Measurements from ENCODE around the gene KLF6.
"Not testable (repeated sequence)": the region's sequence is repeated elsewhere in the genome, so short reads cannot be mapped to it uniquely, and the experiment has no call there.

KLF6 gene

DNA sequence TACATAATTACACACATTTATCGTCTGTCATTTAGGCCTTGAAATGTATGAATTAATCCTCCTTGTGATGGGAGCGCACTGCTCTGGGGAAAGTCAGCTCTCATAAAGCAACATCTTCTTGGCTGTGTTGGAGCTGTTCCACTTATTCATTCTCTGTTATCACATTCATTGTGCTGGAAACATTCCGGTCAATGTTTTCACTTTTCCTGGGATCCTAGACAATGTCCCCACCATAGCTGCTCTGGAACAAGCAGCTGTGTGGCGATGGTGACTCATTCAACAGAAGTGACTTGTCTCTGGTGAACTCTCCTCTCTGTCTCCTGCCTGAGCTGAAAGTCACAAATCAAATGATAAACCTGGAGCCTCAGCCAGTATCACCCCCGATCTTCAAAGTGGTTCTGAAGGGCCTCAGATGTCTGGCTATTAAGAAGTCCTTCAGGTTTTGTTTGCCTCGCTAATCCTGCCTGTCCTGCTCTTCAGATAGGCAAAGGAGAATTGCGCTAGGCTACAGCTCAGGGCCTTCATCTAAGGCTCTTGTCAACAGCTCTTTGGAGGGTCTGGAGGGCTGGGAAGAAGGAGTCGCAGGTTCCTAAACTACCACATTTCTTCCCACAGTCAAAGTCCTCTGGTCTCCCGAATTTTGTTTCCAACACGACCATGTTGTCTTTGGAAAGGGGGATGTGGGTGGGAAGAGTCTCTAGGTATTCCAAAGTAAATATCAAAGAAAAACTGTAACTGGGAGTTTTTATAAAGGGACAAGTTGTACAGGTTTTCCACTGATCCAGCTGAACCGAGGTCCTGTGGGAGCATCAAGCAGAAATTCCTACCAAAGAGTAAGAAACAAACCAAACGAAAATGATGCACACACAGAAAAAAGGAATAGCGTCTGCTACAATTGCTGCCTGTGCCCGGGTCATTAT is 29.3 kb downstream of the KLF6 start:
- no peak for FAIRE-seq

DNA sequence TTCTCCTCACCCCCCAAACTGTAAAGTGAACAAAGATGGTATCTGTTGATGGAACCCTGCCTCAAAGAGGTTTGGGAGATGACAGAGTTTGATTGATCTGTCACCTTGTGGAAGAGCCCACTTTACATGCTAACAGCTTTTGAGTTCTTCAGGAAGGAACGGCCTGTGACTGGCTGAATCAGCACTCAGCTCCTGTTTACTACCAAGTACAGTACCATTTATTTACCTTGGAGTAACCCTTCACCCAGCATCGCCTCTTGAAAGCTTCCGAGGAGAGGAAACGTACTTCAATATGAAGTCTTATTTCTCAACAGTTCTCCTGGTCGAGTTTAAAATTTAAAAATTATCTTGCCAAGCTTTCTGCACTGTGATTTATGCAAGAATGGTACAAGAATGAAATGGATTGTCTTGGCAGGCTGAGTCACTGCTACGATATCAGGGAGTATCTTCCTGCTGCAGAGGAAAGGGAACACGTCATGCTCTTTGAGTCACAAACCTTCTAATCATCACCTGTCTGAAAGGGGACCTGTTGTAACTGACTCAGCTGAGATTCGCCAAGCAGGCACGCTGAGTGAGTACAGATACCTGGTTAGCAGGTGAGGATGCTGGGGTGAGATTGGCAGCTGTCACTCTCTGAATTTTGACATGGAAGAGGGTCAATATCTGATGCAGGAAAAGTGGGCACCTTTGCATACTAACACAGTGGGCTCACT is 30.1 kb downstream of the KLF6 start:
- FAIRE-seq: no peak

DNA sequence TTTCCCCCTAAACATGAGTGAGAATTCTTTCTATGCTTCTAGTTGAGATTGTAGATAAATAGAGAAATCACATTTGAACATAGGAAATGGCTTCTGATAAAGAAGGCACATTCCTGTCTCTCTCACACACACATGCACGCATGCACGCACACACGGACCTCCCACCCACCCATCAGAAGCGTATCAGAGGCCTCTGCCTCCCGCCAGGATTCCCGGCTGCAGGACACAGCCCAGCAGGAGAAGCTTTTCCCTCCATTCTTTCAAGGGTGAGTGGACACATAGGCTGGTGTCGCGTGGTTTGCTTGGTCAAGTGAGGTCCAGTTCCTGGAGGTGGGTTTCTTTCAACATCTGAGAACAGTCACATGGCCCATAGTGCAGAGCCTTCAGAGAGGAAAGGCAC is 34.2 kb downstream of the KLF6 start:
- no peak for FAIRE-seq

DNA sequence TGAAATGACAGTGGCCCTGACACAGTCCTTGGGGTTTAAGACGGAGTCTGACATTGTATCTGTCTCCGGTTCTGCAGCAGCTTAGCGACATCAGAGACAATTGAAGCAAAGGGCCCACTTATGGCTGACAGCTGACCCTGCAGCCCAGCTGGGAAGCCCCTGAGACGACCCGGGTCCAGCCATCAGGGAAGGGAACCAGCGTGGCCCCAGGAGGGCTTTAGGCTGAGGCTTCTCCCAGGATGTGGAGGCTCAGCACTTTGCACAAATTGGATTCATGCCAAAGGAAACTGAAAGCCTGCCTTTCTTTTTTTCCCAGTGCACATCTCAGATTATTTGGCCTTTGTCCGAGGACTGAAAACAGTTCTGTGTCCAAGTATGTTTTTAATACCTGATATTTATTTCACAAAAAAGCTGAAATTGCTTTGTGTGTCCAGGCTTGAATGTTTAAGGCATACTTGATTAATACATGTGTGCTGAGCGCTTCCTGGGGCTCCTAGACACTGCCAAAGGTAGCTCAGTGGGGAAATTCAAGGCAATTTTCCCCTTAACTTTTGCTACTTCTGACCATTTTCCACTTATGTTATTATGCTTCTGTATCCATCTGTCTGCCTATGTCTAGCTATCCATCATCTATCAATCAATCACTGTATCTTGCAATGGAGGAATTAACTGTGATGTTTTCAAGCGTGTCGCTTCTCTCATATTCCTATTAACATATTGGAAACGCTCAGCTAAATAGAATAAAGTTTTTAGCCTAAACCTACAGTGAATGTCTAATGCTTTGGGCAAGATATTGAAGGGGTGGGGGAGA is 34.8 kb downstream of the KLF6 start:
- FAIRE-seq: no peak

DNA sequence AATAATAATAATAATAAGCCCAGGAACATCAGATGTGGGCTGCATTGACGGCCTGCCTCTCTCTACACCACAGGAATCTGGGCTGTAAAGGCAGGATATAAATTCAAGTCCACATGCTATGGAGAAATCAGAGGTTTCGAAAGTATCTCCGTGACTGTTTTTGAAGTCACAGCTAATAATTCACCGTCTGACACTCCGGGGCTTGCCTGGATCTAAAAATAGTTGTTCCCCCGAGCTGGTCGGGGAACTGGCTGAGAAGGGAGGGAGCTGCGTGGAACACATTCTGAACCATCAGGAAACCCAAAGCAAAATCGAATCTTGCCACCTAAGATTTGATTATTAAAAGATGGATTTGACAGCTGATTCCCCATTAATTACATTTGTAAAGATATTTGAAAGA is 35.4 kb downstream of the KLF6 start:
- FAIRE-seq: no peak

DNA sequence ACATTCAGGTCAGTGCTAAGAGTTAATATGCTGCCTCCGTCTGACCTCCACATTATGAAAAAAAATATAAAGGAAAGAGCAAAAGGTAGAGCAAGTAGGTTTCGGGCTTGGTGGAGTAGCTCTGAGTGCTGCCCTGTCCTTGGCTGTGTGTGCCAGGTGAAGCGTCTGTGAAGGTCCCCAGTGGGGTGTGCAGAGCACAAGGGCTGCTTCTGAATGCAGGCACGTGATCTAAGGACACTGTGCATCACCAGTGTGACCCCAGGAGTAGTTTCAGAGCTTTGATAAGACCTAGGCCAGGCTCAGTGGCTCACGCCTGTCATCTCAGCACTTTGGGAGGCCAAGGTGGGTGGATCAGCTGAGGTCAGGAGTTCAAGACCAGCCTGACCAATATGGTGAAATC is 36.0 kb downstream of the KLF6 start:
- FAIRE-seq: no peak

- FAIRE-seq: no peak
These were observed 36.5 kb downstream of the KLF6 start for GRCh38 chr10:3748484-3748883.

DNA sequence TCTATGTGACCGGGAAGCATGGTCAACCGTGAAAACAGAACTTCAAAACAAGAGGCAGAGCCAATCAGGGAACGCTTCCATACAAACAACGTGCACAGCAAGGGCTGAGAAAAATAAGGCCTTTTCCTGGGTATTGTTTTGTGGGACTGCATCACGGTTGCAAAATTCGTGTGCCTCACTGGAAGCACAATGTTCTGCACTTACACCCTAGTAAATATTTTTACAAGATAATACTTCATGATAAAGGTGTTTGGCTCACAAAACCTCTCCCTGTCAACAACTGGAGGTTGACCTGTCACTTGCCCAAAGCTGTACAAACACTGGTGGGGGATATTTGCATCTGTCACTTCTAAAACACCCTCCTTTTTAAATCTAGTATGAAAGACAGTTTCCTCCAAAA is 37.0 kb downstream of the KLF6 start:
- FAIRE-seq: no peak

- no peak for FAIRE-seq
These were observed 37.6 kb downstream of the KLF6 start for GRCh38 chr10:3747248-3747960.

GRCh38 chr10:3746634-3747033 is 38.4 kb downstream of the KLF6 start:
- no peak for FAIRE-seq

DNA sequence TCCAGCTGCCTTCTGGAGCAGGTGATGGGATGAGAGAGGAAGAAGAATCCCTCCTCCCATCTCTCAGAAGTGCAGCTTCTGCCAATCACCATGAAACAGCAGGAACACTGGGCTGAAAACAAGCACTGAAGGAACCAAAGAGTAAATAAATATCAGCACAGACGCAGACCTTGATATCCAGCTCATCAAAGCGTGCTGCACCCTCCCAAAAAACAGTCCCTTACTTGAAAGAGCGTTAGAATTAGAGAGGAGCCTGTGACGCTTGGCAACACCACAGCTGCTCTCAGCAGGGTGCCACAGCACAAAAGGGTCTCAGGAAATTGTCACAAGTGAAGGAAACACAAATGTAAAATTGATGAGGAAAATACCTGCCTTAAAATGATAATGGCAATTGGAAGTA is 39.5 kb downstream of the KLF6 start:
- FAIRE-seq: no peak

DNA sequence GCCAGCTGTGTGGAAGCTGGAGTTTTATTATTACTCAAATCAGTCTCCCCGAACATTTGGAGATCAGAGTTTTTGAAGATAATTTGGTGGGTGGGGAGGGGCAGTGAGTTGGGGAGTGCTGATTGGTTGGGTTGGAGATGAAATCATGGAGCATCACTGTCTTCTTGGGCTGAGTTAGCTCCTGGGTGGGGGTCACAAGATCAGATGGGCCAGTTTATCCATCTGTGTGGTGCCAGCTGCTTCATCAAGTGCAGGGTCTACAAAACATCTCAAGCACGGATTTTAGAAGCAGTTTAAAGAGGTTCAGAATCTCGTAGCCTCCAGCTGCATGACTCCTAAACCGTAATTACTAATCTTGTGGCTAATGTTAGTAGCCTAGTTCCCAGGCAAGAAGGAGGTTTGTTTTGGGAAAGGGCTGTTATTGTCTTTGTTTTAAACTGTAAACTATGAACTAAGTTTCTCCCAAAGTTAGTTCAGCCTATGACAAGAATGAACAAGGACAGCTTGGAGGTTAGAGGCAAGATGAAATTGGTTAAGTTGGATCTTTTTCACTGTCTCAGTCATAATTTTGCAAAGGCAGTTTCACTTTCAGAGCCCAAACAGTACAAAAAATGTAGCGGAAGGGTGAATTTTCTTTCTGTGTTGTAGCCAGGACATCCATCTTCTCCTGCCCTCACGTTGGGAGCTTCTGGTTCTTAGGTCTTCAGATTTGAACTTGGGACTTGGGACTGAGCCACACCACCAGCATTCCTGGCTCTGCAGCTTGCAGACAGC is 43.1 kb downstream of the KLF6 start:
- FAIRE-seq: no peak

GRCh38 chr10:3740157-3740871 is 44.7 kb downstream of the KLF6 start:
- FAIRE-seq: no peak

- no peak for FAIRE-seq
These were observed 46.1 kb downstream of the KLF6 start for GRCh38 chr10:3738855-3739350.

DNA sequence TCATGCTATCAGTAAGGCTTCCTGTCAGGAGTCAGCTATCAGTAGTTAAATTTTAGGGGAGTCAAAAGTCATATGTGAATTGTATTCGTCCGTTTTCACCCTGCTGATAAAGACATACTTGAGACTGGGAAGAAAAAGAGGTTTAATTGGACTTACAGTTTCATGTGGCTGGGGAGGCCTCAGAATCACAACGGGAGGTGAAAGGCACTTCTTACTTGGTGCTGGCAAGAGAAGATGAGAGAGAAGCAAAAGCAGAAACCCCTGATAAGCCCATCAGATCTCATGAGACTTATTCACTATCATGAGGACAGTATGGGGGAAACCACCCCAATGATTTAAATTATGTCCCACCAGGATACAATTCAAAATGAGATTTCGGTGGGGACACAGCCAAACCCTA is 47.1 kb downstream of the KLF6 start:
- no peak for FAIRE-seq

DNA sequence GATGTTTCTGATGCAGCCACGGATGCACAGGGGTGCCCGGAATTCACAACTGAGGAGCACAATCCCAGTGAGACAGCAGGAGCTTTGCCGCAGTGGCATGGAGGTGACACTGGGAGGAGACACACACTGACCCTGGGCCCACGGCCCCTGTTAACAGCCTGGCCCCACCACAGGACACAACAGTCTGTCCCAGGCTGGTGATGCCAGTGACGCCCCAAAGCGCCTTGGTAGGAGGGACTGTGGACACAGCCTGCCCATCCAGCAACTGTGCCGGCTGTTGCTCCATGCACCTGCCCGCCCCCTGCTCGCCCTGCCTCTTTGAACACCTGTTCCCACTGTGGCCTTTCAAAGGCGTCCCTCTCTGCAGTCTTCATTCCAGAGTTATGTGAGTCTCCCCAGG is 49.8 kb downstream of the KLF6 start:
- FAIRE-seq: no peak

DNA sequence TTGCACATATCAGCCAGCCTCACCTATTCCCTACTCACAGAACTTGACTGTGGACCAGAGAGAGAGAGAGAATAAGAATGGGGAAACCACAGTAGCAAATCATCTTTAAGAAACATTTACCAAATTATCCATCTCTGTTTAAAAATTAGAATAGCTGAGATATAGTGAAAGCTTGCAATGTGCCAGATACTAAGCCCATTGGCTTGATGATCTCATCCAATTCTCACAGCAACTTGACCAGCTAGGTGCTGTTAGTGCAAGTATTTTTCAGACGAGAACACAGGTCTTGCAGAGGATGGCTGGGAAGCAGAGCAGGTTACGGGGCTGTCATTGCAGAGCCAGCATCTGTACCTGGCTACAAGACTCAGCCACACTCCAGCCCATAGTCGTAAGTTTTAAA is 50.9 kb downstream of the KLF6 start:
- FAIRE-seq: no peak

GRCh38 chr10:3732183-3732582 is 52.8 kb downstream of the KLF6 start:
- FAIRE-seq: not testable (repeated sequence)

- FAIRE-seq: no peak
These were observed 55.5 kb downstream of the KLF6 start for GRCh38 chr10:3729397-3729976.

GRCh38 chr10:3728563-3728962 is 56.4 kb downstream of the KLF6 start:
- no peak for FAIRE-seq

GRCh38 chr10:3727268-3727667 is 57.7 kb downstream of the KLF6 start:
- FAIRE-seq: no peak
